ENCODE measurements around the gene DHX57.

DNA sequence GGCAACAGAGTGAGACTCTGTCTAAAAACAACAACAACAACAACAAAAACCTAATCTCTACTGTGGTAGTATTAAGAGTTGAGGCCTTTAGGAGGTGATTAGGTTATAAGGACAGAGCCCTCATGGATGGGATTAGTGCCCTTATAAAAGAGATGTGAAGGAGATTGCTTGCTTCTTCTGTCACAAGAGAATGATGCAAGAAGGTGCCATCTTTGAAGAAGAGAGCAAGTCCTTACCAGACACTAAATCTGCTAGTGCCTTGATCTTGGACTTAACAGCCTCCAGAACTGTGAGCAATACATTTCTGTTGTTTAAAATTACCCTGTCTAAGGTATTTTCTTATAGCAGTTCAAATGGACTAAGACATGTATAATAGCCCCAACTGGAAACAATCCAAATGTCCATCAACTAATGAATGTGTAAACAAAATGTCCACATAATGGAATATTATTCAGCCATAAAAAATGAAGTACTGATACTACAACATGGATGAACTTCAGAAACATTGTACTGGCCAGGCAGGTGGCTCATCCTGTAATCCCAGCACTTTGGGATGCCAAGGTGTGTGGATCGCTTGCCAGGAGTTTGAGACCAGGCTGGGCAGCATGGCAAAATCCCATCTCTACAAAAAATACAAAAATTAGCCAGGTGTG is 12.3 kb upstream of the DHX57 start:
- TF ChIP-seq EP300 (IDR thresholded peaks at IDR 0.05; ENCODE audit: borderline replicate concordance) (no peak), EGR1 (IDR thresholded peaks at IDR 0.05) (no peak), YY1 (IDR thresholded peaks at IDR 0.05; ENCODE audit: low read depth) (no peak), ZBTB7A (IDR thresholded peaks at IDR 0.05; ENCODE audit: low read depth) (no peak)
